ENCODE measurements around the gene PAIP2. TPM values are rescaled to one million over a fixed set of nuclear protein-coding genes. Genes with fewer than 3 reads are reported as not detected.

Gene PAIP2
- total RNA-seq, 4 donors from 2014 or later, result 73.6 to 111 (median 97.0) TPM

DNA sequence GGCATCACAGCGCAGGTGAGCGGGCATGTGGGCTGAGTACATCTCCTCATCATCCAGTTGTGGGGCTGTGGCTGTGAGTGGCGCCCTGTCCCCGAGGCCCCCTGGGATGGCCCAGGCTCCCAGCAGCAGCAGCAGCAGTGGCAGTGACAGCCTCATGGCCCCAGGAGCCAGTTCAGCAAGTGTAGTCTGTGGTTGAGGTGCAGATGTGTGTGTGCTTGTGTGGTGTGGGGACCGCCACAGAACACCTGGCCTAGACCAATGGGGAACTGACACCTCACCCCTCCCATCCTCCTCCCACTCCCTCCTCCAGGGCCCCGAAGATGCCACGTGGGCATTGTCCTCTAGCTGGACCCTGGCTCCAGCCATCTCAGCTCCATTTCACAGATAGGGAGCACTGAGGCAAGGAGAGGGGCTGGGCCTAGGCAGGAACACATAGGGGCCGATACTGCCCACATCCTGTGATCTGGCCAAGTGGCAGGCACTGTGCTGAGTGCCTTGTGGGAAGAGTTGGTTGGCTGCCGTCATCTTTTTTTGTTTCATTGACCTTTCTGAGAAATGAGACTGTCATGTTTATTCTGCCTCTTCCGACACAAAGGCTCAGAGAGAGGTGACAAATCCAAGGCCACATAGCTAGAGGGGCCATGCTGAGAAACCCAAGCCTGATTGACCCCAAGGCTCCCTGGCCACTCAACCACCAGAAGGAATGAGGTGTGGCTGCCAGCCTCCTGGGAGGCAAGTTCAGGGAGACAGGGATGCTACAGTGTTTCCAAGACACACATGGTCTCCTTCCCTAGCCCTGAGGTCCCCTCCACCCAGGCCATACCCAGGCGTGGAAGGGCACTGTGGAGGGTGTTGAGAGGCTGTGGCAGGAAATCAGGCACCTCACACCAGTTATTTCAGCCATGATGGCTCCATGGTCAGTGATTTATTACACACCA lies 48.3 kb downstream of the PAIP2 start, which contains the start of gene MZB1:
TSS of gene MZB1 (minus strand) at position 213 of the 938 bp plus-strand sequence. CDS start at position 156, 57 bp downstream.
- intact Hi-C loops (cut with DNase I), result no loop called here
- peak within 1 kb of the TSS in 3 of 4 donors; percentile 18 to 49 (median 41) for H3K27ac ChIP-seq (replicated peaks in 1 of 4)
- no peak within 1 kb of the TSS for H3K4me3 ChIP-seq
- H3K9me3 ChIP-seq, result no peaks in the 10 kb centered on the region
- TF ChIP-seq EP300 (IDR thresholded peaks at IDR 0.05), result no peak
- peaks cover 0 to 15% (median 0%) of the 10 kb centered on the region in 4 donors for H3K36me3 ChIP-seq
- WGBS, result 81% methylated on average over 11 of the region's 11 CpGs
- H3K4me1 ChIP-seq, result peaks cover 48 to 61% (median 55%) of the 10 kb centered on the region in 4 donors
- no peak for DNase-seq (ENCODE audit: extremely low spot score)
- peaks cover 0 to 32% (median 6%) of the 10 kb centered on the region in 4 donors for H3K27me3 ChIP-seq

GRCh38 chr5:139390639-139391569 lies 49.2 kb downstream of the PAIP2 start:
- no peak for DNase-seq (ENCODE audit: extremely low spot score)
- intact Hi-C loops (cut with DNase I), result no loop called here
- H3K36me3 ChIP-seq, result peaks cover 0 to 15% (median 0%) of the 10 kb centered on the region in 4 donors
- peaks cover 0 to 37% (median 6%) of the 10 kb centered on the region in 4 donors for H3K27me3 ChIP-seq
- no peak overlapping the region for H3K4me3 ChIP-seq
- WGBS, result 82% methylated on average over 7 of the region's 10 CpGs
- peak overlapping the region in 3 of 4 donors; percentile 18 to 49 (median 41) for H3K27ac ChIP-seq (replicated peaks in 1 of 4)
- TF ChIP-seq POLR2A (IDR thresholded peaks at IDR 0.05; ENCODE audit: low read depth) (no peak), POLR2AphosphoS5 (IDR thresholded peaks at IDR 0.05) (no peak), CTCF (IDR thresholded peaks at IDR 0.05) (no peak), EP300 (IDR thresholded peaks at IDR 0.05) (no peak)
- H3K9me3 ChIP-seq, result no peaks in the 10 kb centered on the region
- H3K4me1 ChIP-seq, result peaks cover 58 to 67% (median 64%) of the 10 kb centered on the region in 4 donors

GRCh38 chr5:139391570-139392323 lies 50.1 kb downstream of the PAIP2 start:
- peak overlapping the region; percentile 11 to 49 (median 37) for H3K27ac ChIP-seq (replicated peaks in 1 of 4)
- 61% methylated on average over 17 of the region's 33 CpGs for WGBS

DNA sequence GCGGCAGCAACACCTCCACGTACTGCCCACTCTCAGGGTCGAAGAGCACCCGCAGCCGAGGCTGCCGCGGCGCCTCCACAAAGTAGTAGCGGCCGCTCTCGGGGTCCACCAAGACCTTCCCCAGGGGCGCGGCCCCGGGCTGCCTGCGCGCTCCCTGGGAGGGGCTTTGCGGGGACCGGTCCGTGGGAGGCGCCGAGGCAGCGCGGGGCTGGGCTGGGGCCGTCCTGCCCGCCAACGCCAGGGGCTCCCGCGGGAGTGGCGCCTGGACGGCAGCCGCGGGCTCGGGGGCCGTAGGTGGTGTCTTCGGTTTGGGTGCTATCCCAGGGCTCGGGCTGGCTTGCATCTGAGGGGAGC lies 50.6 kb downstream of the PAIP2 start:
- TF ChIP-seq EP300 (IDR thresholded peaks at IDR 0.05), result no peak
- no peak for TF ChIP-seq CTCF (IDR thresholded peaks at IDR 0.05)
- TF ChIP-seq POLR2AphosphoS5 (IDR thresholded peaks at IDR 0.05), result no peak
- TF ChIP-seq POLR2A (IDR thresholded peaks at IDR 0.05; ENCODE audit: low read depth), result no peak
- peaks cover 0 to 37% (median 6%) of the 10 kb centered on the region in 4 donors for H3K27me3 ChIP-seq
- intact Hi-C loops (cut with DNase I), result no loop called here
- H3K27ac ChIP-seq (replicated peaks in 1 of 4), result peak overlapping the region; percentile 11 to 49 (median 37)
- DNase-seq (ENCODE audit: extremely low spot score), result no peak
- H3K9me3 ChIP-seq, result no peaks in the 10 kb centered on the region
- peak overlapping the region; percentile 58 to 63 (median 62) for H3K4me3 ChIP-seq
- H3K36me3 ChIP-seq, result peaks cover 0 to 15% (median 0%) of the 10 kb centered on the region in 4 donors
- peaks cover 59 to 76% (median 66%) of the 10 kb centered on the region in 4 donors for H3K4me1 ChIP-seq
- no CpG with 5 or more reads among the region's 36 CpGs for WGBS

More at GRCh38 chr5:139391570-139392323, 50.1 kb downstream of the PAIP2 start:
- H3K4me1 ChIP-seq, result peaks cover 59 to 70% (median 66%) of the 10 kb centered on the region in 4 donors
- H3K27me3 ChIP-seq, result peaks cover 0 to 37% (median 6%) of the 10 kb centered on the region in 4 donors
- TF ChIP-seq CTCF (IDR thresholded peaks at IDR 0.05) (no peak), EP300 (IDR thresholded peaks at IDR 0.05) (no peak), POLR2AphosphoS5 (IDR thresholded peaks at IDR 0.05) (no peak), POLR2A (IDR thresholded peaks at IDR 0.05; ENCODE audit: low read depth) (no peak)
- peak overlapping the region; percentile 58 to 63 (median 62) for H3K4me3 ChIP-seq
- no peaks in the 10 kb centered on the region for H3K9me3 ChIP-seq
- intact Hi-C loops (cut with DNase I), result no loop called here
- peaks cover 0 to 15% (median 0%) of the 10 kb centered on the region in 4 donors for H3K36me3 ChIP-seq
- DNase-seq (ENCODE audit: extremely low spot score), result no peak

Measured in esophagus muscularis mucosa (tissue), 4 donors.